Pancreas (tissue), 10 donors: ENCODE results near the gene TFAP2B. TPM values are rescaled to one million over a fixed set of nuclear protein-coding genes. Genes with fewer than 3 reads are reported as not detected.
A peak's percentile ranks its signal among the peaks of the same experiment; 100 is the strongest.

Experiments
- ATAC-seq, 4 donors: fragments of 200-7000 bp; cut with Tn5 transposase; one replicate each; pipeline versions ENCODE4 v1.8.0 to v1.9.1; 2020; ENCODE audit warnings: mild to moderate bottlenecking in 4 of 4, moderate library complexity in 4 of 4
- DNase-seq, 6 donors: peaks; one replicate each; pipeline ENCODE4 v3.0.0-alpha.2; 2020
- FAIRE-seq: peaks from 2 replicates; lab custom pipeline; 2012; peaks lifted over from hg19 to GRCh38; lab: Jason Lieb, UNC
- H3K27ac ChIP-seq, 4 donors: fragments of 200-600 bp; sonication (generic); 1 replicate in 3 of 4; 2 replicates in 1 of 4; pipeline versions ENCODE4 v1.5.0 to v1.8.0; 2020
- H3K27me3 ChIP-seq, 4 donors: fragments of 200-600 bp; one replicate each; pipeline ENCODE4 v1.8.0; 2021
- H3K36me3 ChIP-seq, 3 donors: fragments of 200-600 bp; sonication (generic) in 1 of 3; one replicate each; pipeline versions ENCODE4 v1.5.0 to v1.8.0; 2020 to 2021
- H3K4me1 ChIP-seq, 3 donors: fragments of 200-600 bp; one replicate each; pipeline ENCODE4 v1.8.0; 2021
- H3K4me3 ChIP-seq, 4 donors: fragments of 200-600 bp; sonication (generic) in 2 of 4; one replicate each; pipeline versions ENCODE4 v1.5.0 to v1.8.0; 2020 to 2021
- H3K9me3 ChIP-seq, 4 donors: fragments of 200-600 bp; one replicate each; pipeline ENCODE4 v1.8.0; 2021
- CTCF ChIP-seq, 4 donors: fragments of 200-600 bp; sonication (generic) in 3 of 4; IDR thresholded peaks; one replicate each; pipeline versions ENCODE4 v1.5.0 to v1.8.0; 2021; ENCODE audit warnings: antibody characterized with exemption in 4 of 4
- WGBS, 2 donors: extraction: QIAGEN DNeasy Blood & Tissue Kit; methylation state at CpG; one replicate each; pipeline ENCODE4 v1.1.7; 2013; 5-methylcytosine and 5-hydroxymethylcytosine counted together
- intact Hi-C, 3 donors: fragments of 100-400 bp; cut with DNase I; formaldehyde crosslinking; loops; one replicate each; pipeline versions ENCODE4 v1.11.1 to v1.14.2; 2022
- polyA plus RNA-seq, 2 donors: library from polyadenylated mRNA; stranded (reverse); fragments of 200-250 nt; gene quantifications; one replicate each; pipeline ENCODE4 v1.2.3, GENCODE V29; 2013
- total RNA-seq, 6 donors: library from RNA; stranded (reverse); fragmentation: NEBNext Ultra II Directional in 4 of 6; extraction: Animal tissue kit (Norgen Biotek cat#: 25700) in 4 of 6; gene quantifications; one replicate each; pipeline versions ENCODE4 v1.2.1 to v1.2.4, GENCODE V29; 2021 to 2023
- donor health status: healthy with polysubstance abuse.
- donor health status: DM: no; HTN: no; CAD: no; lungs with moderate emphysema.
- donor health status: DM: no; HTN: no; CAD: no.
- donor health status: control.
- donor health status: control.
- donor health status: Bipolar disorder and iron deficiency.
- donor health status: DM: yes; HTN: yes; CAD: no.
- donor health status: DM: no; HTN: no; CAD: no.
- donor health status: DM: no; HTN: no; CAD: no.
- donor health status: DM: yes; HTN: yes; CAD: no.

The TFAP2B gene
- total and polyA plus RNA-seq, 8 donors = not detected

GRCh38 chr6:50822078-50822476 is 3.4 kb downstream of the TFAP2B start:
- Histone ChIP-seq H3K4me1 (peaks cover 0 to 15% (median 0%) of the 10 kb centered on the region in 3 donors), H3K27ac (no peak overlapping the region), H3K27me3 (peaks cover 0 to 65% (median 27%) of the 10 kb centered on the region in 4 donors), H3K4me3 (no peak overlapping the region), H3K36me3 (no peaks in the 10 kb centered on the region), H3K9me3 (no peaks in the 10 kb centered on the region)
- 5 to 6% methylated on average over 6 of the region's 6 CpGs for WGBS, 2 donors
- ATAC-seq (no peak), FAIRE-seq (no peak), DNase-seq (no peak)
- no peak for TF ChIP-seq CTCF (IDR thresholded peaks at IDR 0.05)
- intact Hi-C loops = no loop called here

- ATAC-seq = no peak
- Histone ChIP-seq H3K9me3 (no peaks in the 10 kb centered on the region), H3K4me1 (peaks cover 0 to 15% (median 0%) of the 10 kb centered on the region in 3 donors), H3K4me3 (no peak overlapping the region), H3K36me3 (no peaks in the 10 kb centered on the region), H3K27ac (no peak overlapping the region), H3K27me3 (peaks cover 0 to 57% (median 26%) of the 10 kb centered on the region in 4 donors)
- FAIRE-seq = no peak
- no peak for TF ChIP-seq CTCF (IDR thresholded peaks at IDR 0.05)
- peak in 2 of 6 donors; percentile 58 to 68 for DNase-seq
- WGBS, 2 donors = 4 to 5% methylated on average over 46 of the region's 46 CpGs
- intact Hi-C loops = no loop called here
These were observed 4.6 kb downstream of the TFAP2B start for GRCh38 chr6:50823094-50823920.

- Histone ChIP-seq H3K27me3 (peaks cover 0 to 56% (median 24%) of the 10 kb centered on the region in 4 donors), H3K36me3 (no peaks in the 10 kb centered on the region), H3K27ac (no peak overlapping the region), H3K4me3 (no peak overlapping the region), H3K4me1 (peaks cover 0 to 12% (median 0%) of the 10 kb centered on the region in 3 donors), H3K9me3 (no peaks in the 10 kb centered on the region)
- FAIRE-seq = no peak
- no peak for ATAC-seq
- 9 to 12% methylated on average over 2 of the region's 2 CpGs for WGBS, 2 donors
- no peak for DNase-seq
- intact Hi-C loops = no loop called here
- no peak for TF ChIP-seq CTCF (IDR thresholded peaks at IDR 0.05)
These were observed 5.9 kb downstream of the TFAP2B start for GRCh38 chr6:50824552-50824951.

- DNase-seq = no peak
- Histone ChIP-seq H3K4me1 (peaks cover 0 to 2% (median 0%) of the 10 kb centered on the region in 3 donors), H3K27me3 (peaks cover 0 to 66% (median 21%) of the 10 kb centered on the region in 4 donors), H3K4me3 (no peak overlapping the region), H3K27ac (no peak overlapping the region), H3K36me3 (no peaks in the 10 kb centered on the region), H3K9me3 (no peaks in the 10 kb centered on the region)
- no peak for ATAC-seq
- 5 to 6% methylated on average over 16 of the region's 16 CpGs for WGBS, 2 donors
- TF ChIP-seq CTCF (IDR thresholded peaks at IDR 0.05) = no peak
- no peak for FAIRE-seq
- intact Hi-C loops = no loop called here
These were observed 6.8 kb downstream of the TFAP2B start for GRCh38 chr6:50825375-50826036.
